ENCODE data around the gene TENT5A. TPM values are rescaled to one million over a fixed set of nuclear protein-coding genes. Genes with fewer than 3 reads are reported as not detected.
A peak's percentile ranks its signal among the peaks of the same experiment; 100 is the strongest.

TENT5A gene
- total RNA-seq = 10 to 100 TPM; 19.1 to 36.4 (median 26.9) TPM

- 1% methylated on average over 75 of the region's 77 CpGs for WGBS
- Histone ChIP-seq H3K4me1 (peaks cover 28% of the 10 kb centered on the region), H3K36me3 (no peaks in the 10 kb centered on the region), H3K4me3 (peak within 1 kb of the TSS; percentile 68), H3K9me3 (no peaks in the 10 kb centered on the region), H3K27ac (peak within 1 kb of the TSS; percentile 93), H3K27me3 (no peaks in the 10 kb centered on the region)
- peak; percentile 96 to 97 for DNase-seq (ENCODE audit: low spot score in 2 of 2)
- TF ChIP-seq POLR2A (IDR thresholded peaks at IDR 0.05) (peak; percentile 72 to 90), POLR2AphosphoS5 (IDR thresholded peaks at IDR 0.05) (peak in 2 of 3 donors; percentile 86 to 89), EP300 (IDR thresholded peaks at IDR 0.05) (no peak)
These were observed at the start of gene TENT5A for GRCh38 chr6:81752084-81752920. TENT5A (minus strand) TSS chr6:81752681; CDS start chr6:81752141, 540 bp downstream.

- TF ChIP-seq EP300 (IDR thresholded peaks at IDR 0.05) = no peak
- H3K9me3 ChIP-seq = no peaks in the 10 kb centered on the region
- H3K27me3 ChIP-seq = no peaks in the 10 kb centered on the region
- H3K27ac ChIP-seq = no peak overlapping the region
- no peaks in the 10 kb centered on the region for H3K36me3 ChIP-seq
- 100% methylated on average over 3 of the region's 3 CpGs for WGBS
- H3K4me1 ChIP-seq = no peaks in the 10 kb centered on the region
- H3K4me3 ChIP-seq = no peak overlapping the region
- DNase-seq (ENCODE audit: low spot score in 2 of 2) = no peak
These were observed 49.0 kb upstream of the TENT5A start for GRCh38 chr6:81801489-81801888.

GRCh38 chr6:81800666-81801065, 48.2 kb upstream of the TENT5A start:
- Histone ChIP-seq H3K9me3 (no peaks in the 10 kb centered on the region), H3K36me3 (no peaks in the 10 kb centered on the region), H3K27ac (no peak overlapping the region), H3K4me3 (no peak overlapping the region), H3K27me3 (no peaks in the 10 kb centered on the region), H3K4me1 (no peaks in the 10 kb centered on the region)
- DNase-seq (ENCODE audit: low spot score in 2 of 2) = no peak
- 78% methylated on average over 3 of the region's 3 CpGs for WGBS
- TF ChIP-seq CTCF (IDR thresholded peaks at IDR 0.05) (no peak), POLR2AphosphoS5 (IDR thresholded peaks at IDR 0.05) (no peak), POLR2A (IDR thresholded peaks at IDR 0.05) (no peak), EP300 (IDR thresholded peaks at IDR 0.05) (no peak)

- Histone ChIP-seq H3K9me3 (no peaks in the 10 kb centered on the region), H3K27me3 (no peaks in the 10 kb centered on the region), H3K36me3 (no peaks in the 10 kb centered on the region), H3K27ac (no peak overlapping the region), H3K4me3 (no peak overlapping the region), H3K4me1 (no peaks in the 10 kb centered on the region)
- no peak for DNase-seq (ENCODE audit: low spot score in 2 of 2)
- 60% methylated on average over 1 of the region's 1 CpG for WGBS
- TF ChIP-seq POLR2A (IDR thresholded peaks at IDR 0.05) (no peak), POLR2AphosphoS5 (IDR thresholded peaks at IDR 0.05) (no peak), EP300 (IDR thresholded peaks at IDR 0.05) (no peak), CTCF (IDR thresholded peaks at IDR 0.05) (no peak)
These were observed 46.8 kb upstream of the TENT5A start for GRCh38 chr6:81799323-81799722.

GRCh38 chr6:81797591-81797990, 45.1 kb upstream of the TENT5A start:
- Histone ChIP-seq H3K4me1 (no peaks in the 10 kb centered on the region), H3K27me3 (no peaks in the 10 kb centered on the region), H3K27ac (no peak overlapping the region), H3K9me3 (no peaks in the 10 kb centered on the region), H3K4me3 (no peak overlapping the region), H3K36me3 (no peaks in the 10 kb centered on the region)
- no peak for DNase-seq (ENCODE audit: low spot score in 2 of 2)
- TF ChIP-seq CTCF (IDR thresholded peaks at IDR 0.05) (no peak), POLR2A (IDR thresholded peaks at IDR 0.05) (no peak), POLR2AphosphoS5 (IDR thresholded peaks at IDR 0.05) (no peak), EP300 (IDR thresholded peaks at IDR 0.05) (no peak)
- WGBS = 73% methylated on average over 1 of the region's 1 CpG

- H3K4me1 ChIP-seq = no peaks in the 10 kb centered on the region
- no peak overlapping the region for H3K4me3 ChIP-seq
- no peaks in the 10 kb centered on the region for H3K27me3 ChIP-seq
- no peak overlapping the region for H3K27ac ChIP-seq
- DNase-seq (ENCODE audit: low spot score in 2 of 2) = no peak
- no peaks in the 10 kb centered on the region for H3K36me3 ChIP-seq
- no peaks in the 10 kb centered on the region for H3K9me3 ChIP-seq
- WGBS = 91% methylated on average over 1 of the region's 1 CpG
- no peak for TF ChIP-seq EP300 (IDR thresholded peaks at IDR 0.05)
- TF ChIP-seq POLR2AphosphoS5 (IDR thresholded peaks at IDR 0.05) = no peak
- TF ChIP-seq CTCF (IDR thresholded peaks at IDR 0.05) = no peak
- TF ChIP-seq POLR2A (IDR thresholded peaks at IDR 0.05) = no peak
These were observed 43.4 kb upstream of the TENT5A start for GRCh38 chr6:81795890-81796289.

Data from suprapubic skin (tissue), 4 donors.